Breast epithelium (tissue), 3 donors: ENCODE measurements around the gene GIMAP5.

ENCODE experiments used
- CTCF ChIP-seq, 3 donors: fragments of 450-650 bp; IDR thresholded peaks; one replicate each; pipeline ENCODE4 v1.5.1; 2016 to 2017; ENCODE audit warnings: antibody characterized with exemption in 3 of 3, mild to moderate bottlenecking in 3 of 3, moderate library complexity in 3 of 3
- POLR2A ChIP-seq: fragments of 450-650 bp; IDR thresholded peaks from one replicate; pipeline ENCODE4 v1.6.1; 2016; ENCODE audit warnings: antibody characterized with exemption, mild to moderate bottlenecking, moderate library complexity
- POLR2AphosphoS5 ChIP-seq, 3 donors: sonication (generic); formaldehyde crosslinking; IDR thresholded peaks; one replicate each; pipeline ENCODE4 v1.6.1; 2017; ENCODE audit warnings: antibody characterized with exemption in 3 of 3

DNA sequence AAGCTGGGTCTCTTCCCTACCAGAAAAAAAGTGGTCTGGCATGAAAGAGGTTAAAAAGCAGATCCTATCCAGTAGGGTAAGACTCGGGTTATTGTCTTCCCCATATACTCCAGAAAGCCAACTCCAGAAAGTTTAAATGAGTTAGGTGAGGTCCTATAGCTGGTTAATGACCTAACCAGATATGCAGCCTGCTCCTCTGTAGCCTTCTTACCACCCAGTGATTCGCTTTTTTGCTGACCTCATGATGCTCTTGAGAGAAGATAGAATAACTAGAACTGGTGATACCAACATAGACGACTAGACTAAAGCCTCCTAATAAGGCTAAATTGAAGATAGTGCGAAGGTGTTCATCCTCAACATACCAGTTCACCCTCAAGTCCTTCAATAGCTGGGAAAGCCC is 21.5 kb upstream of the GIMAP5 start:
- TF ChIP-seq CTCF (IDR thresholded peaks at IDR 0.05): no peak
- TF ChIP-seq POLR2AphosphoS5 (IDR thresholded peaks at IDR 0.05): no peak
- no peak for TF ChIP-seq POLR2A
